DOHH2 (cell line): ENCODE data around the gene PIAS3.
A peak's percentile ranks its signal among the peaks of the same experiment; 100 is the strongest.

Experiments used
- H3F3A ChIP-seq: fragments of 200-600 bp; sonication (generic), shearing (Covaris generic); 2 replicates; pipeline ENCODE4 v1.6.0; 2016; ENCODE audit warnings: antibody characterized with exemption, mild to moderate bottlenecking; ENCODE audit not compliant: control insufficient read depth, insufficient read depth
- H3K27ac ChIP-seq: fragments of 200-600 bp; sonication (generic); 2 replicates; pipeline ENCODE4 v1.5.1; 2014; ENCODE audit warnings: low read depth, mild to moderate bottlenecking, low read length, moderate library complexity
- H3K27me3 ChIP-seq: fragments of 200-600 bp; sonication (generic); 2 replicates; pipeline ENCODE4 v1.6.1; 2014; ENCODE audit warnings: mild to moderate bottlenecking, low read length, mixed read lengths; ENCODE audit not compliant: control insufficient read depth
- H3K36me3 ChIP-seq: fragments of 200-600 bp; sonication (generic); 2 replicates; pipeline ENCODE4 v1.6.1; 2014; ENCODE audit warnings: mild to moderate bottlenecking, low read length, moderate library complexity, mixed read lengths; ENCODE audit not compliant: control insufficient read depth
- H3K4me1 ChIP-seq: fragments of 200-600 bp; sonication (generic); 2 replicates; pipeline ENCODE4 v1.6.1; 2014; ENCODE audit warnings: mild to moderate bottlenecking, low read length, mixed read lengths; ENCODE audit not compliant: control insufficient read depth
- H3K4me2 ChIP-seq: fragments of 200-600 bp; sonication (generic); 2 replicates; pipeline ENCODE4 v1.6.0; 2014; ENCODE audit warnings: mild to moderate bottlenecking, low read length, moderate library complexity
- H3K4me3 ChIP-seq: fragments of 200-600 bp; sonication (generic); 2 replicates; pipeline ENCODE4 v1.5.1; 2014; ENCODE audit warnings: mild to moderate bottlenecking, low read length, mixed read lengths
- H3K79me2 ChIP-seq: fragments of 200-600 bp; sonication (generic); 2 replicates; pipeline ENCODE4 v1.6.1; 2014; ENCODE audit warnings: mild to moderate bottlenecking, low read length, mixed read lengths; ENCODE audit not compliant: control insufficient read depth
- H3K9me2 ChIP-seq: fragments of 200-600 bp; sonication (generic); replicated peaks from 2 replicates; pipeline ENCODE4 v1.6.1; 2014; ENCODE audit warnings: mild to moderate bottlenecking, low read length, mixed read lengths; ENCODE audit not compliant: control insufficient read depth
- H3K9me3 ChIP-seq: fragments of 200-600 bp; sonication (generic); 2 replicates; pipeline ENCODE4 v1.6.1; 2014; ENCODE audit warnings: antibody characterized with exemption, low read length, mixed read lengths; ENCODE audit not compliant: control insufficient read depth, insufficient read depth
- H4K20me1 ChIP-seq: fragments of 200-600 bp; sonication (generic); 2 replicates; pipeline ENCODE4 v1.6.0; 2014; ENCODE audit warnings: low read depth, mild to moderate bottlenecking, antibody characterized with exemption, low read length, moderate library complexity; ENCODE audit not compliant: control insufficient read depth, insufficient read depth
- EZH2phosphoT487 ChIP-seq: fragments of 200-600 bp; sonication (generic); IDR thresholded peaks from 2 replicates; pipeline ENCODE4 v1.6.1; 2017; ENCODE audit warnings: borderline replicate concordance, mild to moderate bottlenecking, antibody characterized with exemption, low read length, moderate library complexity, mixed read lengths
- TF ChIP-seq, protein P1 (sequence below): fragments of 200-600 bp; sonication (generic); IDR thresholded peaks from one replicate; pipeline ENCODE4 v1.5.1; 2014; ENCODE audit warnings: antibody characterized with exemption, mild to moderate bottlenecking, low read depth, low read length; ENCODE audit not compliant: poor library complexity, severe bottlenecking

PIAS3 gene

DNA sequence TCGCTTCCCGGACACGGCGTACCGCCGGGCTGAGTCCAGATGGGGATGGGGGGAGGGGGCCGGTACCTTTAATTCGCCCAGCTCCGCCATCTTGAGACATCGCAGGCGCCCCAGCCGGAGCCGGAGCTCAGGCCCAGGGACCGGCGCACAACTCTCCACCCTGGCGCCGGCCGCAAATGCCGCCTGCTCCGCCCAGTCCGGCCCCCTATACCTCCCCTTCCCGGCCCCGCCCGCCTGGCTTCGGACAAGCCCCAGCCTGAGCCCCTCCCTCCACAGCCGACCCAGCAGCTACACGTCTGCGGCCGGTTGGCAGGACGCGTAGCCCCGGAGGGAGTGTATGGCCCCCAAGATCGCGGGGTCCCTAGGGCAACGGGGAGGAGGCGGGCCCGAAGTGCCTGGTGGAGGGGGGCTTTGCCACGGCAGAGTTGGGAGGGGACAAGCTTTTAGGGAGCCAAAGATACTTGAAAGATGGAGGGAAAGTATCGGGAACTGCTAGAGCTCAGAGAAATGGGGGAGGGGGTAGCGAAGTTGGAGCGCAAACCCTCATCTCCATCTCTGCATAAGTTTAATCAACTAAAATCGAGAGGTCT, at the start of gene PIAS3:
PIAS3 (minus strand) TSS at position 181 of the 590 bp plus-strand sequence; CDS start at position 90, 91 bp downstream.
- H3K4me3 ChIP-seq, result peak within 1 kb of the TSS; percentile 89
- TF ChIP-seq, protein P1, sequence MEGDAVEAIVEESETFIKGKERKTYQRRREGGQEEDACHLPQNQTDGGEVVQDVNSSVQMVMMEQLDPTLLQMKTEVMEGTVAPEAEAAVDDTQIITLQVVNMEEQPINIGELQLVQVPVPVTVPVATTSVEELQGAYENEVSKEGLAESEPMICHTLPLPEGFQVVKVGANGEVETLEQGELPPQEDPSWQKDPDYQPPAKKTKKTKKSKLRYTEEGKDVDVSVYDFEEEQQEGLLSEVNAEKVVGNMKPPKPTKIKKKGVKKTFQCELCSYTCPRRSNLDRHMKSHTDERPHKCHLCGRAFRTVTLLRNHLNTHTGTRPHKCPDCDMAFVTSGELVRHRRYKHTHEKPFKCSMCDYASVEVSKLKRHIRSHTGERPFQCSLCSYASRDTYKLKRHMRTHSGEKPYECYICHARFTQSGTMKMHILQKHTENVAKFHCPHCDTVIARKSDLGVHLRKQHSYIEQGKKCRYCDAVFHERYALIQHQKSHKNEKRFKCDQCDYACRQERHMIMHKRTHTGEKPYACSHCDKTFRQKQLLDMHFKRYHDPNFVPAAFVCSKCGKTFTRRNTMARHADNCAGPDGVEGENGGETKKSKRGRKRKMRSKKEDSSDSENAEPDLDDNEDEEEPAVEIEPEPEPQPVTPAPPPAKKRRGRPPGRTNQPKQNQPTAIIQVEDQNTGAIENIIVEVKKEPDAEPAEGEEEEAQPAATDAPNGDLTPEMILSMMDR, result no peak
- no peak for TF ChIP-seq EZH2phosphoT487
- H3K4me1 ChIP-seq, result peaks cover 13% of the 10 kb centered on the region
- peaks cover 9% of the 10 kb centered on the region for H3K27me3 ChIP-seq
- H3K9me2 ChIP-seq, result no peaks in the 10 kb centered on the region
- H3K4me2 ChIP-seq, result peak within 1 kb of the TSS; percentile 78
- 0 out of 2 replicates have a peak, but pooled peaks cover 3% of the 10 kb centered on the region for H3K79me2 ChIP-seq
- H3K9me3 ChIP-seq, result no peaks in the 10 kb centered on the region
- no peaks in the 10 kb centered on the region for H4K20me1 ChIP-seq
- H3K27ac ChIP-seq, result peak within 1 kb of the TSS; percentile 41
- H3F3A ChIP-seq, result peaks cover 5% of the 10 kb centered on the region; the same call in 1 of the 2 replicates
- peaks cover 5% of the 10 kb centered on the region for H3K36me3 ChIP-seq

DNA sequence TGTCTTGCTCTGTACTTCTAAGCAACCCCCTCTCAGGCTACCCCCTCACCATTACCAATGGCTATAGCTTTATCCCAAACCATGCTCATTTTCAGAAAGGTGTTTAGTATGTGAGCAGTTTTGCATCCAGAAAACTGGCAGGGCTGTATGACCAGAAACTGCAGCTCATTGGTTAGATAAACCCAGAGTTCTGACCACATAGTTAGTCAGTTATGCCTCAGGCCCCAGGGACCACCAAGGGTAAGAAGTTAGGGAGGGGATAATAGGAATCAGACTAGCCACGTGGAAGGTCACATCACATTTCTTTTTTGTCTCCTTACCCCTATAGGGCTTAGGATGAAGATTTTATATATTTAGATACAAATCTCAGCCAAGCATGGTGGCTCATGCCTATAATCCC, 49.8 kb upstream of the PIAS3 start:
- H3K4me2 ChIP-seq, result no peak overlapping the region
- H3K4me3 ChIP-seq, result no peak overlapping the region
- H4K20me1 ChIP-seq, result no peaks in the 10 kb centered on the region
- no peaks in the 10 kb centered on the region for H3K79me2 ChIP-seq
- peaks cover 10% of the 10 kb centered on the region for H3F3A ChIP-seq
- no peaks in the 10 kb centered on the region for H3K4me1 ChIP-seq
- no peaks in the 10 kb centered on the region for H3K27me3 ChIP-seq
- TF ChIP-seq, protein P1, result no peak
- TF ChIP-seq EZH2phosphoT487, result no peak
- H3K9me2 ChIP-seq, result no peaks in the 10 kb centered on the region
- no peak overlapping the region for H3K27ac ChIP-seq
- H3K36me3 ChIP-seq, result peaks cover 33% of the 10 kb centered on the region
- no peaks in the 10 kb centered on the region for H3K9me3 ChIP-seq

DNA sequence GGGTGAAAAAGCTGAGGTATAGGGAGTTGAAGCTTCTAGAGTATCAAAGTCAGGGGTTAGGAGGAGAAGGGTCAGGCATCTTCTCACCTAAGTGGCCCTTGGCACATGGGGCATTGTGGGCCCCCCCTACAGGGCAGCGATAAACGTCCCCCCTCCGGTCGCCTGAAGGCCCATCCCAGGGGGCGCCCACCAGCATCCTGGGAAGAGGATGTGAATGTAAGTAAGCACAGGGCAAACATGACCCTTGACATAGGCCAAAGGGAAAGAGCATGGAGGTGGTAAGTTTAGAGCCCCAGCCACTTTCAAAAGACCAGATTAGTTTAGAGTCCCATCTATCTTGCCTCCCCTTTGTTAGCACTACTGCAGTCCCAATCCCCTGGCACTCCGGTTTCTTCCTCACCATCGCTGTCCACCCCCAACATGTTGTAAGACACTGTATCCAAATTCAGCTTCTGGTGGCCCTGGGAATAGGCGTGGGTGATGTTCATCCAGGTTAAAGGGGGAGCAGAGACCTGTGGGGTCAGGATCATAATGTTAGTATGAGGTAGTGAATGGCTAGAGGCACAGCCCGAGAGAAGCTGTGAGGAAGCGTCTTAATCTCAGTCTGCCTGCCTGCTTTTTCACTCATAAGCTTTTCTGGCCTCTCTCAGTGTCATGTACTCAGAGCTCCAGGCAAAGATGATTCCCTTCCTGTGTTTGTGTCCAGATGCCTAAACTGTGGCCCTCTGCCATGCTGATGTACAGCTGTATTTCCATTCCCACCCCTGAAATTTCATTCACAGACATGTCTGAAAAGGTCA, 48.3 kb upstream of the PIAS3 start:
- Histone ChIP-seq H3K79me2 (no peaks in the 10 kb centered on the region), H4K20me1 (no peaks in the 10 kb centered on the region), H3F3A (peaks cover 10% of the 10 kb centered on the region), H3K4me1 (no peaks in the 10 kb centered on the region), H3K4me3 (no peak overlapping the region), H3K9me3 (no peaks in the 10 kb centered on the region), H3K27ac (no peak overlapping the region), H3K4me2 (no peak overlapping the region), H3K27me3 (no peaks in the 10 kb centered on the region), H3K9me2 (no peaks in the 10 kb centered on the region), H3K36me3 (peaks cover 22% of the 10 kb centered on the region)
- no peak for TF ChIP-seq EZH2phosphoT487
- TF ChIP-seq, protein P1, result peak; percentile 11
